Transverse colon (tissue), 4 donors: ENCODE data around the gene CCDC71. TPM values are rescaled to one million over a fixed set of nuclear protein-coding genes. Genes with fewer than 3 reads are reported as not detected.

Experiments used
- DNase-seq: peaks from one replicate; pipeline ENCODE4 v3.0.0-alpha.2; 2019
- H3K27ac ChIP-seq, 4 donors: fragments of 200-600 bp; sonication (generic); 2 replicates each; pipeline ENCODE4 v1.5.1; 2016 to 2018; ENCODE audit warnings: inconsistent platforms in 4 of 4
- H3K27me3 ChIP-seq: fragments of 200-600 bp; sonication (generic); 2 replicates; pipeline ENCODE4 v1.5.1; 2017; ENCODE audit warnings: inconsistent platforms
- H3K36me3 ChIP-seq, 4 donors: fragments of 200-600 bp; sonication (generic); 2 replicates each; pipeline ENCODE4 v1.5.1; 2017 to 2019; ENCODE audit warnings: inconsistent platforms in 4 of 4
- H3K4me1 ChIP-seq, 4 donors: fragments of 200-600 bp; sonication (generic); 2 replicates each; pipeline ENCODE4 v1.5.1; 2017 to 2020; ENCODE audit warnings: inconsistent platforms in 4 of 4
- H3K4me3 ChIP-seq, 4 donors: fragments of 200-600 bp; sonication (generic); 1 replicate in 1 of 4; 2 replicates in 3 of 4; pipeline versions ENCODE4 v1.5.1 to v1.6.1; 2017 to 2019; ENCODE audit warnings: inconsistent platforms in 4 of 4
- H3K9me3 ChIP-seq, 2 donors: fragments of 200-600 bp; sonication (generic); 2 replicates each; pipeline ENCODE4 v1.5.1; 2017 to 2019; ENCODE audit warnings: inconsistent platforms in 2 of 2
- EP300 ChIP-seq: sonication (generic); formaldehyde crosslinking; IDR thresholded peaks from one replicate; pipeline ENCODE4 v1.6.1; 2017; ENCODE audit warnings: antibody characterized with exemption, low read depth
- POLR2A ChIP-seq: fragments of 450-650 bp; IDR thresholded peaks from one replicate; pipeline ENCODE4 v1.6.1; 2016; ENCODE audit warnings: antibody characterized with exemption, mild to moderate bottlenecking, moderate library complexity
- POLR2AphosphoS5 ChIP-seq, 3 donors: sonication (generic); formaldehyde crosslinking; IDR thresholded peaks; one replicate each; pipeline ENCODE4 v1.6.1; 2016; ENCODE audit warnings: antibody characterized with exemption in 3 of 3
- WGBS, 2 donors: methylation state at CpG; one replicate each; pipeline ENCODE4 v1.1.5; 2018; ENCODE audit warnings: low coverage in 1 of 2; 5-methylcytosine and 5-hydroxymethylcytosine counted together
- in situ Hi-C, 4 donors: fragments of 200-750 bp; cut with MboI; loops; one replicate each; pipeline versions ENCODE4 v1.15.0 to v1.15.1; 2017; ENCODE audit warnings: low sequenced_read_pairs in 3 of 4, low pct_ligation_motif_present in 1 of 4, low pct_unique_long_range_greater_than_20kb in 1 of 4
- intact Hi-C: fragments of 100-400 bp; cut with DNase I; formaldehyde crosslinking; loops from one replicate; pipeline ENCODE4 v1.15.1; 2023; ENCODE audit warnings: low total_unique reads
- total RNA-seq, 4 donors: library from RNA; depleted of rRNA; stranded (reverse); fragments of >200 nt; gene quantifications; one replicate each; pipeline ENCODE4 v1.1.0, GENCODE V29; 2016
- TF ChIP-seq, protein P1 (sequence below), 5 experiments: fragments of 200-600 bp in 3 of 5; fragments of 450-650 bp in 2 of 5; sonication (generic) in 3 of 5; IDR thresholded peaks; 1 replicate in 2 of 5; 2 replicates in 3 of 5; pipeline ENCODE4 v1.5.1; 2016 to 2017; ENCODE audit warnings: antibody characterized with exemption in 5 of 5, inconsistent platforms in 3 of 5, mild to moderate bottlenecking in 2 of 5, moderate library complexity in 1 of 5

CCDC71 gene
- total RNA-seq, 4 donors from 2014 or later = 26.2 to 33.9 (median 31.3) TPM

- in situ Hi-C loops = loop anchor here in 3 of 4 donors (10.0 to 25.0 kb wide), 2 partner anchors 275 to 283 kb away; partner anchors contain the start of gene NICN1 (in 2 of the 3)
- H3K27ac ChIP-seq = no peak overlapping the region
- H3K36me3 ChIP-seq = peaks cover 0 to 9% (median 2%) of the 10 kb centered on the region in 4 donors
- H3K4me3 ChIP-seq = no peak overlapping the region
- H3K27me3 ChIP-seq = no peaks in the 10 kb centered on the region
- 74% methylated on average over 3 of the region's 3 CpGs; no CpG with 5 or more reads in 1 of the 2 donors for WGBS, 2 donors
- TF ChIP-seq POLR2AphosphoS5 (IDR thresholded peaks at IDR 0.05) (no peak), EP300 (no peak), POLR2A (no peak)
- TF ChIP-seq, protein P1, sequence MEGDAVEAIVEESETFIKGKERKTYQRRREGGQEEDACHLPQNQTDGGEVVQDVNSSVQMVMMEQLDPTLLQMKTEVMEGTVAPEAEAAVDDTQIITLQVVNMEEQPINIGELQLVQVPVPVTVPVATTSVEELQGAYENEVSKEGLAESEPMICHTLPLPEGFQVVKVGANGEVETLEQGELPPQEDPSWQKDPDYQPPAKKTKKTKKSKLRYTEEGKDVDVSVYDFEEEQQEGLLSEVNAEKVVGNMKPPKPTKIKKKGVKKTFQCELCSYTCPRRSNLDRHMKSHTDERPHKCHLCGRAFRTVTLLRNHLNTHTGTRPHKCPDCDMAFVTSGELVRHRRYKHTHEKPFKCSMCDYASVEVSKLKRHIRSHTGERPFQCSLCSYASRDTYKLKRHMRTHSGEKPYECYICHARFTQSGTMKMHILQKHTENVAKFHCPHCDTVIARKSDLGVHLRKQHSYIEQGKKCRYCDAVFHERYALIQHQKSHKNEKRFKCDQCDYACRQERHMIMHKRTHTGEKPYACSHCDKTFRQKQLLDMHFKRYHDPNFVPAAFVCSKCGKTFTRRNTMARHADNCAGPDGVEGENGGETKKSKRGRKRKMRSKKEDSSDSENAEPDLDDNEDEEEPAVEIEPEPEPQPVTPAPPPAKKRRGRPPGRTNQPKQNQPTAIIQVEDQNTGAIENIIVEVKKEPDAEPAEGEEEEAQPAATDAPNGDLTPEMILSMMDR (IDR thresholded peaks at IDR 0.05) = no peak
- DNase-seq = no peak
- H3K9me3 ChIP-seq = no peaks in the 10 kb centered on the region
- intact Hi-C loops = loop anchor here (10.0 kb wide), 1 partner anchor 293 kb away; no protein-coding TSS in a partner anchor
- H3K4me1 ChIP-seq = peaks cover 7 to 23% (median 16%) of the 10 kb centered on the region in 4 donors
Measured at GRCh38 chr3:49161808-49162530, 4.2 kb downstream of the CCDC71 start.

GRCh38 chr3:49161197-49161596, 4.9 kb downstream of the CCDC71 start:
- intact Hi-C loops = loop anchor here (10.0 kb wide), 1 partner anchor 294 kb away; no protein-coding TSS in a partner anchor
- no peak for DNase-seq
- 92% methylated on average over 2 of the region's 2 CpGs; no CpG with 5 or more reads in 1 of the 2 donors for WGBS, 2 donors
- in situ Hi-C loops = loop anchor here in 3 of 4 donors (10.0 to 25.0 kb wide), 2 partner anchors 276 to 284 kb away; partner anchors contain the start of gene NICN1 (in 2 of the 3)
- peaks cover 0 to 9% (median 2%) of the 10 kb centered on the region in 4 donors for H3K36me3 ChIP-seq
- no peaks in the 10 kb centered on the region for H3K27me3 ChIP-seq
- H3K9me3 ChIP-seq = no peaks in the 10 kb centered on the region
- TF ChIP-seq, protein P1 (IDR thresholded peaks at IDR 0.05) = no peak
- TF ChIP-seq POLR2AphosphoS5 (IDR thresholded peaks at IDR 0.05) = no peak
- no peak for TF ChIP-seq EP300
- TF ChIP-seq POLR2A = no peak
- H3K27ac ChIP-seq = no peak overlapping the region
- no peak overlapping the region for H3K4me3 ChIP-seq
- H3K4me1 ChIP-seq = peaks cover 7 to 16% (median 11%) of the 10 kb centered on the region in 4 donors

GRCh38 chr3:49158792-49159191, 7.3 kb downstream of the CCDC71 start:
- intact Hi-C loops (no loop called here), in situ Hi-C loops (loop anchor here in 2 of 4 donors (25.0 kb wide), 1 partner anchor 279 kb away; the partner anchor contains the start of gene NICN1 (in 2 of the 2))
- Histone ChIP-seq H3K4me1 (peaks cover 0 to 3% (median 0%) of the 10 kb centered on the region in 4 donors), H3K9me3 (no peaks in the 10 kb centered on the region), H3K27me3 (no peaks in the 10 kb centered on the region), H3K27ac (no peak overlapping the region), H3K4me3 (no peak overlapping the region), H3K36me3 (peaks cover 0 to 9% (median 2%) of the 10 kb centered on the region in 4 donors)
- DNase-seq = no peak
- TF ChIP-seq POLR2A = no peak
- TF ChIP-seq POLR2AphosphoS5 (IDR thresholded peaks at IDR 0.05) = no peak
- no peak for TF ChIP-seq EP300
- TF ChIP-seq, protein P1 (IDR thresholded peaks at IDR 0.05) = no peak
- 63% methylated on average over 2 of the region's 2 CpGs; no CpG with 5 or more reads in 1 of the 2 donors for WGBS, 2 donors

- in situ Hi-C loops (loop anchor here in 2 of 4 donors (25.0 kb wide), 1 partner anchor 279 kb away; the partner anchor contains the start of gene NICN1 (in 2 of the 2)), intact Hi-C loops (no loop called here)
- H3K4me3 ChIP-seq = no peak overlapping the region
Measured at GRCh38 chr3:49158103-49158709, 7.9 kb downstream of the CCDC71 start.

More at GRCh38 chr3:49158103-49158709, 7.9 kb downstream of the CCDC71 start:
- TF ChIP-seq, protein P1 (IDR thresholded peaks at IDR 0.05) = peak; percentile 9 to 57 (median 32)
- no peak for TF ChIP-seq POLR2AphosphoS5 (IDR thresholded peaks at IDR 0.05)
- Histone ChIP-seq H3K27ac (no peak overlapping the region), H3K27me3 (no peaks in the 10 kb centered on the region), H3K9me3 (no peaks in the 10 kb centered on the region), H3K36me3 (peaks cover 0 to 3% (median 1%) of the 10 kb centered on the region in 4 donors), H3K4me1 (peaks cover 0 to 3% (median 0%) of the 10 kb centered on the region in 4 donors)
- WGBS, 2 donors = 55% methylated on average over 5 of the region's 5 CpGs; no CpG with 5 or more reads in 1 of the 2 donors
- peak; percentile 64 for DNase-seq
